A549 (cell line): ENCODE data around the gene C1QTNF2. TPM values are rescaled to one million over a fixed set of nuclear protein-coding genes. Genes with fewer than 3 reads are reported as not detected.

Experiments used
- ATAC-seq, 2 experiments: fragments of 200-7000 bp in 1 of 2; fragments of >200 bp in 1 of 2; cut with Nextera tagmentation in 1 of 2; cut with Tn5 transposase in 1 of 2; 3 replicates each; pipeline versions ENCODE4 v1.8.0 to v1.9.1; 2018 to 2020; ENCODE audit warnings: mild to moderate bottlenecking in 1 of 2, moderate library complexity in 1 of 2
- CTCF ChIA-PET: fragments of 300-600 bp; sonication (Branson Sonifier 250); formaldehyde crosslinking; extraction: SDS; loops from one replicate; lab custom pipeline; 2021; ENCODE audit warnings: antibody characterized with exemption, inconsistent platforms; lab: Yijun Ruan, JAX
- POLR2A ChIA-PET: fragments of 350-600 bp; formaldehyde crosslinking; extraction: SDS; loops from one replicate; lab custom pipeline; 2021; ENCODE audit warnings: antibody characterized with exemption, inconsistent platforms; lab: Yijun Ruan, JAX
- DNase-seq, 2 experiments: peaks; one replicate each; pipeline versions ENCODE4 v3.0.0 to v3.0.0-alpha.2; 2011 to 2016; ENCODE audit warnings: low read depth in 1 of 2, low spot score in 1 of 2
- FAIRE-seq: peaks from 2 replicates; lab custom pipeline; 2011; peaks lifted over from hg19 to GRCh38; lab: Jason Lieb, UNC
- H3K27ac ChIP-seq, 2 experiments: fragments of >200 bp; sonication (Bioruptor Twin); formaldehyde crosslinking; 3 replicates each; pipeline ENCODE4 v1.5.1; 2016 to 2017
- H3K4me1 ChIP-seq: fragments of >200 bp; sonication (Bioruptor Twin); formaldehyde crosslinking; 3 replicates; pipeline ENCODE4 v1.6.1; 2016
- H3K4me2 ChIP-seq: fragments of >200 bp; sonication (Bioruptor Twin); formaldehyde crosslinking; 3 replicates; pipeline ENCODE4 v1.6.1; 2016
- H3K4me3 ChIP-seq: fragments of >200 bp; sonication (Bioruptor Twin); formaldehyde crosslinking; 3 replicates; pipeline ENCODE4 v1.5.1; 2016
- H3K9me3 ChIP-seq: fragments of >200 bp; sonication (Bioruptor Twin); formaldehyde crosslinking; 3 replicates; pipeline ENCODE4 v1.6.1; 2016
- CBX2 ChIP-seq: fragments of 200-600 bp; sonication (generic); IDR thresholded peaks from 2 replicates; pipeline ENCODE4 v1.6.1; 2016; ENCODE audit warnings: low read depth, mild to moderate bottlenecking, borderline replicate concordance
- CBX8 ChIP-seq: fragments of 200-600 bp; sonication (generic); IDR thresholded peaks from 2 replicates; pipeline ENCODE4 v1.6.1; 2016
- EHMT2 ChIP-seq: fragments of 200-600 bp; sonication (generic); IDR thresholded peaks from 2 replicates; pipeline ENCODE4 v1.6.1; 2016; ENCODE audit warnings: antibody characterized with exemption, low read depth, mild to moderate bottlenecking, moderate library complexity
- EP300 ChIP-seq, 2 experiments: fragments of >200 bp; sonication (Bioruptor Twin); formaldehyde crosslinking; IDR thresholded peaks; 2 replicates in 1 of 2; 3 replicates in 1 of 2; pipeline ENCODE4 v1.6.1; 2016 to 2017
- FOSB ChIP-seq: fragments of 250-450 bp; sonication (Bioruptor Pico); IDR thresholded peaks from 2 replicates; pipeline ENCODE4 v1.5.0; 2020; ENCODE audit warnings: mild to moderate bottlenecking, moderate library complexity
- FOXS1 ChIP-seq: fragments of 250-450 bp; sonication (Bioruptor Pico); IDR thresholded peaks from 2 replicates; pipeline ENCODE4 v1.5.0; 2020; ENCODE audit warnings: mild to moderate bottlenecking, moderate library complexity
- HEYL ChIP-seq: fragments of 250-450 bp; sonication (Bioruptor Pico); IDR thresholded peaks from 2 replicates; pipeline ENCODE4 v1.8.0; 2021; ENCODE audit warnings: mild to moderate bottlenecking, moderate library complexity
- HOXA7 ChIP-seq: fragments of 250-450 bp; sonication (Bioruptor Pico); IDR thresholded peaks from 2 replicates; pipeline ENCODE4 v1.5.0; 2020; ENCODE audit warnings: mild to moderate bottlenecking, moderate library complexity
- HOXB13 ChIP-seq: fragments of 250-450 bp; sonication (Bioruptor Pico); IDR thresholded peaks from 2 replicates; pipeline ENCODE4 v1.5.0; 2020; ENCODE audit warnings: low read depth, mild to moderate bottlenecking, moderate library complexity
- HOXB5 ChIP-seq: fragments of 250-450 bp; sonication (Bioruptor Pico); IDR thresholded peaks from 2 replicates; pipeline ENCODE4 v1.5.0; 2020; ENCODE audit warnings: mild to moderate bottlenecking, moderate library complexity
- JUNB ChIP-seq: fragments of >200 bp; sonication (Bioruptor Twin); formaldehyde crosslinking; IDR thresholded peaks from 2 replicates; pipeline ENCODE4 v1.6.1; 2016
- KDM5A ChIP-seq: fragments of 200-600 bp; sonication (generic); IDR thresholded peaks from 2 replicates; pipeline ENCODE4 v1.6.1; 2016; ENCODE audit warnings: antibody characterized with exemption, mild to moderate bottlenecking
- MAFK ChIP-seq: fragments of 450-650 bp; IDR thresholded peaks from 2 replicates; pipeline ENCODE4 v1.6.1; 2014; ENCODE audit not compliant: partially characterized antibody
- MAZ ChIP-seq: fragments of 150-350 bp; IDR thresholded peaks from 2 replicates; pipeline ENCODE4 v1.6.1; 2014; ENCODE audit warnings: antibody characterized with exemption, low read depth, low read length, borderline replicate concordance
- NR3C1 ChIP-seq: fragments of >200 bp; sonication (Bioruptor Twin); formaldehyde crosslinking; IDR thresholded peaks from 3 replicates; pipeline ENCODE4 v1.6.1; 2017
- POLR2A ChIP-seq: IDR thresholded peaks from 2 replicates; pipeline ENCODE4 v1.6.1; 2012; ENCODE audit warnings: mild to moderate bottlenecking, low read length
- POLR2AphosphoS2 ChIP-seq: conservative IDR thresholded peaks from 2 replicates; pipeline ENCODE4 v1.6.1; 2012; ENCODE audit warnings: low read length, improper control_type of control experiment, inconsistent platforms
- RAD21 ChIP-seq, 2 experiments: fragments of >200 bp in 1 of 2; sonication (Bioruptor Twin) in 1 of 2; formaldehyde crosslinking in 1 of 2; IDR thresholded peaks in 1 of 2; conservative IDR thresholded peaks in 1 of 2; 2 replicates in 1 of 2; 3 replicates in 1 of 2; pipeline ENCODE4 v1.6.1; 2012 to 2018; ENCODE audit warnings: inconsistent platforms in 1 of 2
- RARB ChIP-seq: fragments of 250-450 bp; sonication (Bioruptor Pico); IDR thresholded peaks from 2 replicates; pipeline ENCODE4 v1.8.0; 2021; ENCODE audit warnings: mild to moderate bottlenecking, moderate library complexity
- RFX5 ChIP-seq: fragments of 450-650 bp; IDR thresholded peaks from 2 replicates; pipeline ENCODE4 v1.7.1; 2014; ENCODE audit warnings: antibody characterized with exemption, mild to moderate bottlenecking, moderate library complexity
- SMC3 ChIP-seq: fragments of >200 bp; sonication (Bioruptor Twin); formaldehyde crosslinking; IDR thresholded peaks from 3 replicates; pipeline ENCODE4 v1.6.1; 2018; ENCODE audit warnings: inconsistent platforms
- TFCP2L1 ChIP-seq: fragments of 250-450 bp; sonication (Bioruptor Pico); IDR thresholded peaks from 2 replicates; pipeline ENCODE4 v1.5.0; 2021; ENCODE audit warnings: mild to moderate bottlenecking
- ZC3H11A ChIP-seq: fragments of 450-650 bp; IDR thresholded peaks from 2 replicates; pipeline ENCODE4 v1.6.1; 2014; ENCODE audit warnings: antibody characterized with exemption, mild to moderate bottlenecking
- ZNF302 ChIP-seq: fragments of 250-450 bp; sonication (Bioruptor Pico); IDR thresholded peaks from 2 replicates; pipeline ENCODE4 v1.9.0; 2021; ENCODE audit warnings: inconsistent platforms, mild to moderate bottlenecking, moderate library complexity
- WGBS: methylation state at CpG from one replicate; pipeline ENCODE4 v1.1.6; 2017; ENCODE audit errors: missing lambda C conversion rate; 5-methylcytosine and 5-hydroxymethylcytosine counted together
- polyA plus RNA-seq, 4 experiments: library from polyadenylated mRNA; depleted of rRNA in 3 of 4; stranded (reverse); fragments of >200 nt; fragmentation: RNase III in 1 of 4; extraction: RNeasy Plus Mini Kit Qiagen cat#74134 plus additional on column Dnase treatment in 1 of 4; gene quantifications; 2 replicates in 3 of 4; 3 replicates in 1 of 4; pipeline ENCODE4 v1.2.3, GENCODE V29; 2011 to 2017
- TF ChIP-seq, protein P1 (sequence below): fragments of 250-450 bp; sonication (Bioruptor Pico); IDR thresholded peaks from 2 replicates; pipeline ENCODE4 v1.5.0; 2021; ENCODE audit warnings: mild to moderate bottlenecking, moderate library complexity, borderline replicate concordance
- TF ChIP-seq, protein P2 (sequence below): IDR thresholded peaks from 2 replicates; pipeline ENCODE4 v1.6.1; 2012
- TF ChIP-seq, protein P3 (sequence below): fragments of 450-650 bp; IDR thresholded peaks from 2 replicates; pipeline ENCODE4 v1.6.1; 2014; ENCODE audit warnings: antibody characterized with exemption
- TF ChIP-seq, protein P4 (sequence below): fragments of 200-600 bp; sonication (generic); IDR thresholded peaks from 2 replicates; pipeline ENCODE4 v1.6.1; 2016; ENCODE audit warnings: antibody characterized with exemption, mild to moderate bottlenecking, moderate library complexity

Gene C1QTNF2
- polyA plus RNA-seq, 2 of the 4 experiments (the other 2 are of a cell fraction): 0.04 to 0.06 TPM

DNA sequence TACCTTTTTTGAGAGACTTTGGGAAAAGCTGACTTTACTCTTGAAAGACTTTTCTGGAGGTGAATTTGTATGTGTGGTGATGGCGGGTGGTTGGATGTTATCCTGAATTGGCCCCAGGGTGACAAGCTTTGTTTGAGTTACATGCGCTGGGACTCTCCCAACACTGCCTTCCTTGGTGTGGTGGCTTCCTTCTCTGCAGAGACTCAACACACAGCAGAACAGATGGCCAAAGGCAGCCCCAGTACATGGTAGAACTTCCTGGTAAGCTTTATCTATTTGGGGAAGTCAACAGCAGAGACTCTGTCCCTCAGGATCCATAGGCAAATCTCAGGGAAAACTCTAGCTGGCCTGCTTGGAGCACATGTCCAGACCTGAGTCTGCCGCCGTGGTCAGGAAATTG, 18.1 kb downstream of the C1QTNF2 start:
- no peak overlapping the region for H3K27ac ChIP-seq
- POLR2A ChIA-PET: interaction anchor here (0.7 kb wide), 1 partner anchor 160 kb away, joined by 3 read pairs; no protein-coding TSS in a partner anchor
- no peak for TF ChIP-seq MAZ
- TF ChIP-seq, protein P1, sequence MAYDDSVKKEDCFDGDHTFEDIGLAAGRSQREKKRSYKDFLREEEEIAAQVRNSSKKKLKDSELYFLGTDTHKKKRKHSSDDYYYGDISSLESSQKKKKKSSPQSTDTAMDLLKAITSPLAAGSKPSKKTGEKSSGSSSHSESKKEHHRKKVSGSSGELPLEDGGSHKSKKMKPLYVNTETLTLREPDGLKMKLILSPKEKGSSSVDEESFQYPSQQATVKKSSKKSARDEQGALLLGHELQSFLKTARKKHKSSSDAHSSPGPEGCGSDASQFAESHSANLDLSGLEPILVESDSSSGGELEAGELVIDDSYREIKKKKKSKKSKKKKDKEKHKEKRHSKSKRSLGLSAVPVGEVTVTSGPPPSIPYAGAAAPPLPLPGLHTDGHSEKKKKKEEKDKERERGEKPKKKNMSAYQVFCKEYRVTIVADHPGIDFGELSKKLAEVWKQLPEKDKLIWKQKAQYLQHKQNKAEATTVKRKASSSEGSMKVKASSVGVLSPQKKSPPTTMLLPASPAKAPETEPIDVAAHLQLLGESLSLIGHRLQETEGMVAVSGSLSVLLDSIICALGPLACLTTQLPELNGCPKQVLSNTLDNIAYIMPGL: no peak
- TF ChIP-seq FOSB (CRISPR knock-in tag): no peak
- no peak for TF ChIP-seq EP300 (IDR thresholded peaks at IDR 0.05)
- TF ChIP-seq RARB (CRISPR knock-in tag): no peak
- no peak for TF ChIP-seq RFX5
- TF ChIP-seq ZC3H11A: no peak
- TF ChIP-seq HOXA7 (CRISPR knock-in tag): no peak
- TF ChIP-seq, protein P2, sequence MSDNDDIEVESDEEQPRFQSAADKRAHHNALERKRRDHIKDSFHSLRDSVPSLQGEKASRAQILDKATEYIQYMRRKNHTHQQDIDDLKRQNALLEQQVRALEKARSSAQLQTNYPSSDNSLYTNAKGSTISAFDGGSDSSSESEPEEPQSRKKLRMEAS: no peak
- TF ChIP-seq FOXS1 (CRISPR knock-in tag): no peak
- TF ChIP-seq TFCP2L1 (CRISPR knock-in tag): no peak
- TF ChIP-seq EHMT2: no peak
- TF ChIP-seq CBX2: no peak
- TF ChIP-seq POLR2AphosphoS2: no peak
- TF ChIP-seq NR3C1: no peak
- no peak for TF ChIP-seq RAD21 (conservative IDR thresholded peaks at IDR 0.05 in 1 of 2, IDR thresholded peaks at IDR 0.05 in 1 of 2)
- no peak for TF ChIP-seq SMC3
- no peak for TF ChIP-seq HOXB5 (CRISPR knock-in tag)
- no peak for TF ChIP-seq KDM5A
- TF ChIP-seq, protein P3, sequence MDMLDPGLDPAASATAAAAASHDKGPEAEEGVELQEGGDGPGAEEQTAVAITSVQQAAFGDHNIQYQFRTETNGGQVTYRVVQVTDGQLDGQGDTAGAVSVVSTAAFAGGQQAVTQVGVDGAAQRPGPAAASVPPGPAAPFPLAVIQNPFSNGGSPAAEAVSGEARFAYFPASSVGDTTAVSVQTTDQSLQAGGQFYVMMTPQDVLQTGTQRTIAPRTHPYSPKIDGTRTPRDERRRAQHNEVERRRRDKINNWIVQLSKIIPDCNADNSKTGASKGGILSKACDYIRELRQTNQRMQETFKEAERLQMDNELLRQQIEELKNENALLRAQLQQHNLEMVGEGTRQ: no peak

DNA sequence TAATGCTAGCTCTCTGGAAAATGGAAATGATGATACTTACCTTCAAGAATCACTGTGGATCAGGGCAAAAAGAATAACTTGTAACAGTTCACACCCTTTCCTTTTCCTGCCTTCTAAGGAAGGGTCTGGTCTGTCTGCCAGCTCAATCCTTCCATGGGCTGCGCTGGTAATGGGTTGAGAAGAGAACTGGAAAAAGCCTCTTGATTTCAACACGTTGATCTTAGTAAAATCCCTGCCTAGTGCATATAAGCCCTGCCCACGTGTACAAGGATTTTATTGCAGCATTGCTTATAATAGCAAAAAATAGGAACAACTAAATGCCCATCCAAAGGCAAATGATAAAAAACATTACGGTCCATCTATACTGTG, 20.5 kb downstream of the C1QTNF2 start:
- ATAC-seq: no peak
- H3K4me3 ChIP-seq: no peak overlapping the region
- FAIRE-seq: no peak
- H3K27ac ChIP-seq: no peak overlapping the region
- peaks cover 3% of the 10 kb centered on the region; the same call in 2 of the 3 replicates for H3K4me1 ChIP-seq
- TF ChIP-seq, protein P4, sequence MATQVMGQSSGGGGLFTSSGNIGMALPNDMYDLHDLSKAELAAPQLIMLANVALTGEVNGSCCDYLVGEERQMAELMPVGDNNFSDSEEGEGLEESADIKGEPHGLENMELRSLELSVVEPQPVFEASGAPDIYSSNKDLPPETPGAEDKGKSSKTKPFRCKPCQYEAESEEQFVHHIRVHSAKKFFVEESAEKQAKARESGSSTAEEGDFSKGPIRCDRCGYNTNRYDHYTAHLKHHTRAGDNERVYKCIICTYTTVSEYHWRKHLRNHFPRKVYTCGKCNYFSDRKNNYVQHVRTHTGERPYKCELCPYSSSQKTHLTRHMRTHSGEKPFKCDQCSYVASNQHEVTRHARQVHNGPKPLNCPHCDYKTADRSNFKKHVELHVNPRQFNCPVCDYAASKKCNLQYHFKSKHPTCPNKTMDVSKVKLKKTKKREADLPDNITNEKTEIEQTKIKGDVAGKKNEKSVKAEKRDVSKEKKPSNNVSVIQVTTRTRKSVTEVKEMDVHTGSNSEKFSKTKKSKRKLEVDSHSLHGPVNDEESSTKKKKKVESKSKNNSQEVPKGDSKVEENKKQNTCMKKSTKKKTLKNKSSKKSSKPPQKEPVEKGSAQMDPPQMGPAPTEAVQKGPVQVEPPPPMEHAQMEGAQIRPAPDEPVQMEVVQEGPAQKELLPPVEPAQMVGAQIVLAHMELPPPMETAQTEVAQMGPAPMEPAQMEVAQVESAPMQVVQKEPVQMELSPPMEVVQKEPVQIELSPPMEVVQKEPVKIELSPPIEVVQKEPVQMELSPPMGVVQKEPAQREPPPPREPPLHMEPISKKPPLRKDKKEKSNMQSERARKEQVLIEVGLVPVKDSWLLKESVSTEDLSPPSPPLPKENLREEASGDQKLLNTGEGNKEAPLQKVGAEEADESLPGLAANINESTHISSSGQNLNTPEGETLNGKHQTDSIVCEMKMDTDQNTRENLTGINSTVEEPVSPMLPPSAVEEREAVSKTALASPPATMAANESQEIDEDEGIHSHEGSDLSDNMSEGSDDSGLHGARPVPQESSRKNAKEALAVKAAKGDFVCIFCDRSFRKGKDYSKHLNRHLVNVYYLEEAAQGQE: no peak
- TF ChIP-seq POLR2A (no peak), ZNF302 (CRISPR knock-in tag) (no peak), HOXB13 (CRISPR knock-in tag) (no peak), RFX5 (no peak), JUNB (no peak), KDM5A (no peak), CBX8 (no peak), HEYL (CRISPR knock-in tag) (no peak), MAFK (no peak), SMC3 (no peak)
- TF ChIP-seq, all 56 proteins: peak for 0
- DNase-seq: no peak
- 52% methylated on average over 4 of the region's 4 CpGs for WGBS
- POLR2A ChIA-PET: interaction anchor here (0.7 kb wide), 1 partner anchor 8 kb away, joined by 3 read pairs; no protein-coding TSS in a partner anchor
- Histone ChIP-seq H3K4me2 (no peak overlapping the region), H3K9me3 (no peaks in the 10 kb centered on the region)
- CTCF ChIA-PET: interaction anchor here (0.6 to 10.1 kb wide), 6 partner anchors 41 to 328 kb away, joined by 3 to 244 read pairs (median 3); no protein-coding TSS in a partner anchor

More for the DNA sequence above, 18.1 kb downstream of the C1QTNF2 start:
- no peaks in the 10 kb centered on the region for H3K9me3 ChIP-seq
- DNase-seq (no peak), FAIRE-seq (no peak), ATAC-seq (no peak)
- WGBS: 92% methylated on average over 4 of the region's 4 CpGs
- CTCF ChIA-PET: interaction anchor here (0.7 to 2.1 kb wide), 10 partner anchors 10 to 365 kb away, joined by 3 to 13 read pairs (median 4); no protein-coding TSS in a partner anchor
- no peak overlapping the region for H3K4me3 ChIP-seq
- H3K4me2 ChIP-seq: no peak overlapping the region
- no peaks in the 10 kb centered on the region for H3K4me1 ChIP-seq
